ENCODE measurements around the gene NTN1. TPM values are rescaled to one million over a fixed set of nuclear protein-coding genes. Genes with fewer than 3 reads are reported as not detected.

Gene NTN1
- total RNA-seq, 3 donors from 2014 or later (not counting 1 experiment from before 2014, with no cell fraction given), result 0.12 to 0.15 (median 0.14) TPM

GRCh38 chr17:9170336-9170735 is 149.0 kb downstream of the NTN1 start:
- Histone ChIP-seq H3K4me3 (ENCODE audit: low read length) (no peak overlapping the region), H3K36me3 (ENCODE audit: control insufficient read depth, insufficient read depth, low read length) (no peaks in the 10 kb centered on the region), H3K27ac (ENCODE audit: low read length) (no peak overlapping the region), H3K27me3 (ENCODE audit: control insufficient read depth, insufficient read depth, low read length) (no peaks in the 10 kb centered on the region), H3K9me3 (ENCODE audit: control insufficient read depth, insufficient read depth, low read length) (no peaks in the 10 kb centered on the region), H3K4me1 (ENCODE audit: control insufficient read depth, insufficient read depth, low read length) (no peaks in the 10 kb centered on the region)
- Mint-ChIP-seq H3K36me3 (no peaks in the 10 kb centered on the region), H3K4me3 (no peak overlapping the region), H3K9me3 (no peaks in the 10 kb centered on the region), H3K27ac (no peak overlapping the region), H3K4me1 (no peaks in the 10 kb centered on the region), H3K27me3 (ENCODE audit: low read depth in 2 of 2) (peaks cover 7 to 8% of the 10 kb centered on the region in 2 donors)
- no peak for ATAC-seq
- TF ChIP-seq CTCF (IDR thresholded peaks at IDR 0.05), result no peak
- DNase-seq, result no peak
- intact Hi-C loops (cut with micrococcal nuclease), result no loop called here
- 92% methylated on average over 4 of the region's 4 CpGs for WGBS (ENCODE audit: insufficient coverage)

- Histone ChIP-seq H3K4me1 (ENCODE audit: control insufficient read depth, insufficient read depth, low read length) (no peaks in the 10 kb centered on the region), H3K9me3 (ENCODE audit: control insufficient read depth, insufficient read depth, low read length) (no peaks in the 10 kb centered on the region), H3K4me3 (ENCODE audit: low read length) (no peak overlapping the region), H3K27me3 (ENCODE audit: control insufficient read depth, insufficient read depth, low read length) (no peaks in the 10 kb centered on the region), H3K27ac (ENCODE audit: low read length) (no peak overlapping the region), H3K36me3 (ENCODE audit: control insufficient read depth, insufficient read depth, low read length) (no peaks in the 10 kb centered on the region)
- Mint-ChIP-seq H3K4me1 (no peaks in the 10 kb centered on the region), H3K36me3 (no peaks in the 10 kb centered on the region), H3K4me3 (no peak overlapping the region), H3K9me3 (no peaks in the 10 kb centered on the region), H3K27me3 (ENCODE audit: low read depth in 2 of 2) (peaks cover 7 to 8% of the 10 kb centered on the region in 2 donors), H3K27ac (no peak overlapping the region)
- WGBS (ENCODE audit: insufficient coverage), result 82% methylated on average over 6 of the region's 6 CpGs
- intact Hi-C loops (cut with micrococcal nuclease), result no loop called here
- ATAC-seq (no peak), DNase-seq (no peak)
- TF ChIP-seq CTCF (IDR thresholded peaks at IDR 0.05), result no peak
Observed at GRCh38 chr17:9170853-9171252, 149.5 kb downstream of the NTN1 start.

- H3K4me1 ChIP-seq (ENCODE audit: control insufficient read depth, insufficient read depth, low read length), result no peaks in the 10 kb centered on the region
- DNase-seq, result no peak
- H3K36me3 ChIP-seq (ENCODE audit: control insufficient read depth, insufficient read depth, low read length), result no peaks in the 10 kb centered on the region
- no peak overlapping the region for H3K27ac ChIP-seq (ENCODE audit: low read length)
- Mint-ChIP-seq H3K4me3 (no peak overlapping the region), H3K4me1 (no peaks in the 10 kb centered on the region), H3K36me3 (no peaks in the 10 kb centered on the region), H3K9me3 (no peaks in the 10 kb centered on the region), H3K27me3 (ENCODE audit: low read depth in 2 of 2) (peaks cover 0 to 7% of the 10 kb centered on the region in 2 donors), H3K27ac (no peak overlapping the region)
- H3K4me3 ChIP-seq (ENCODE audit: low read length), result no peak overlapping the region
- no peak for TF ChIP-seq CTCF (IDR thresholded peaks at IDR 0.05)
- WGBS (ENCODE audit: insufficient coverage), result 81% methylated on average over 7 of the region's 7 CpGs
- intact Hi-C loops (cut with micrococcal nuclease), result no loop called here
- H3K9me3 ChIP-seq (ENCODE audit: control insufficient read depth, insufficient read depth, low read length), result no peaks in the 10 kb centered on the region
- no peak for ATAC-seq
- H3K27me3 ChIP-seq (ENCODE audit: control insufficient read depth, insufficient read depth, low read length), result no peaks in the 10 kb centered on the region
Observed at GRCh38 chr17:9173386-9173983, 152.2 kb downstream of the NTN1 start.

GRCh38 chr17:9174312-9174711 is 153.0 kb downstream of the NTN1 start:
- Mint-ChIP-seq H3K27ac (no peak overlapping the region), H3K4me3 (no peak overlapping the region), H3K36me3 (no peaks in the 10 kb centered on the region), H3K4me1 (no peaks in the 10 kb centered on the region), H3K9me3 (no peaks in the 10 kb centered on the region), H3K27me3 (ENCODE audit: low read depth in 2 of 2) (peaks cover 0 to 7% of the 10 kb centered on the region in 2 donors)
- TF ChIP-seq CTCF (IDR thresholded peaks at IDR 0.05), result no peak
- 94% methylated on average over 3 of the region's 3 CpGs for WGBS (ENCODE audit: insufficient coverage)
- DNase-seq, result no peak
- Histone ChIP-seq H3K9me3 (ENCODE audit: control insufficient read depth, insufficient read depth, low read length) (no peaks in the 10 kb centered on the region), H3K4me3 (ENCODE audit: low read length) (no peak overlapping the region), H3K27me3 (ENCODE audit: control insufficient read depth, insufficient read depth, low read length) (no peaks in the 10 kb centered on the region), H3K36me3 (ENCODE audit: control insufficient read depth, insufficient read depth, low read length) (no peaks in the 10 kb centered on the region), H3K27ac (ENCODE audit: low read length) (no peak overlapping the region), H3K4me1 (ENCODE audit: control insufficient read depth, insufficient read depth, low read length) (no peaks in the 10 kb centered on the region)
- intact Hi-C loops (cut with micrococcal nuclease), result no loop called here
- no peak for ATAC-seq

Measured in natural killer cell (primary cell).